HepG2 (cell line): ENCODE data around the gene HOMEZ. TPM values are rescaled to one million over a fixed set of nuclear protein-coding genes. Genes with fewer than 3 reads are reported as not detected.

Source experiments
- FOXJ3 ChIP-seq: sonication (generic); formaldehyde crosslinking; IDR thresholded peaks from 2 replicates; pipeline ENCODE4 v1.4.0; 2020; ENCODE audit warnings: missing genetic modification reagents, mild to moderate bottlenecking, borderline replicate concordance
- FOXK1 ChIP-seq: sonication (generic); formaldehyde crosslinking; IDR thresholded peaks from 2 replicates; pipeline ENCODE4 v1.4.0; 2020; ENCODE audit warnings: low read depth, missing genetic modification reagents, borderline replicate concordance
- GRHL1 ChIP-seq: sonication (generic); formaldehyde crosslinking; conservative IDR thresholded peaks from 2 replicates; pipeline ENCODE4 v1.8.0; 2022; ENCODE audit warnings: missing genetic modification reagents
- HES4 ChIP-seq: sonication (generic); formaldehyde crosslinking; IDR thresholded peaks from 2 replicates; pipeline ENCODE4 v1.9.0; 2021; ENCODE audit warnings: mild to moderate bottlenecking, missing genetic modification reagents, borderline replicate concordance
- NR2C2 ChIP-seq: sonication (generic); formaldehyde crosslinking; IDR thresholded peaks from 2 replicates; pipeline ENCODE4 v1.4.0; 2020; ENCODE audit warnings: missing genetic modification reagents, mild to moderate bottlenecking, moderate library complexity, borderline replicate concordance
- PAX8 ChIP-seq: sonication (generic); formaldehyde crosslinking; IDR thresholded peaks from 2 replicates; pipeline ENCODE4 v1.8.0; 2022; ENCODE audit warnings: mild to moderate bottlenecking, missing genetic modification reagents, borderline replicate concordance
- SCMH1 ChIP-seq: sonication (generic); formaldehyde crosslinking; IDR thresholded peaks from 2 replicates; pipeline ENCODE4 v1.9.0; 2021; ENCODE audit warnings: missing genetic modification reagents, mild to moderate bottlenecking, borderline replicate concordance
- SP140L ChIP-seq: sonication (generic); formaldehyde crosslinking; IDR thresholded peaks from 2 replicates; pipeline ENCODE4 v1.4.0; 2020; ENCODE audit warnings: missing genetic modification reagents, borderline replicate concordance
- TCF7L2 ChIP-seq: IDR thresholded peaks from 2 replicates; pipeline ENCODE4 v1.6.1; 2011; ENCODE audit warnings: mild to moderate bottlenecking, low read depth, low read length, moderate library complexity
- ZBTB3 ChIP-seq: sonication (generic); formaldehyde crosslinking; IDR thresholded peaks from 2 replicates; pipeline ENCODE4 v1.4.0; 2020; ENCODE audit warnings: low read depth, mild to moderate bottlenecking, moderate library complexity, missing genetic modification reagents, borderline replicate concordance
- ZBTB33 ChIP-seq: sonication (generic); formaldehyde crosslinking; IDR thresholded peaks from 2 replicates; pipeline ENCODE4 v1.4.0; 2020; ENCODE audit warnings: missing genetic modification reagents
- ZFP36L1 ChIP-seq: sonication (generic); formaldehyde crosslinking; IDR thresholded peaks from 2 replicates; pipeline ENCODE4 v1.8.0; 2022; ENCODE audit warnings: mild to moderate bottlenecking, missing genetic modification reagents, moderate library complexity
- ZNF639 ChIP-seq: conservative IDR thresholded peaks from 2 replicates; pipeline ENCODE4 v1.6.1; 2018; ENCODE audit warnings: missing genetic modification reagents
- polyA plus RNA-seq, 8 experiments: library from polyadenylated mRNA; depleted of rRNA in 3 of 8; stranded (reverse) in 7 of 8; unstranded in 1 of 8; fragments of >200 nt; fragmentation: Illumina TruSeq in 4 of 8; extraction: Trizol in 4 of 8; gene quantifications; 2 replicates each; pipeline versions ENCODE4 v1.2.1 to v1.2.3, GENCODE V29; 2011 to 2016; ENCODE audit warnings: low read depth in 4 of 8, missing spikeins in 1 of 8, mixed read lengths in 1 of 8; ENCODE audit not compliant: insufficient read depth in 1 of 8
- total RNA-seq, 5 experiments: library from RNA; depleted of rRNA; stranded (reverse); fragments of >200 nt; fragmentation: Illumina TruSeq; extraction: Trizol; gene quantifications; 2 replicates each; pipeline ENCODE4 v1.2.3, GENCODE V29; 2016; ENCODE audit warnings: low read depth in 1 of 5
- TF ChIP-seq, protein P1 (sequence below): sonication (generic); formaldehyde crosslinking; IDR thresholded peaks from 2 replicates; pipeline ENCODE4 v1.4.0; 2020; ENCODE audit warnings: missing genetic modification reagents
- TF ChIP-seq, protein P2 (sequence below): sonication (generic); formaldehyde crosslinking; IDR thresholded peaks from 2 replicates; pipeline ENCODE4 v1.4.0; 2020; ENCODE audit warnings: missing genetic modification reagents

HOMEZ gene
- total and polyA plus RNA-seq, 2 of the 13 experiments (the other 11 are each of a cell fraction or from before 2014, with no cell fraction given): 14.5 to 31.8 TPM

DNA sequence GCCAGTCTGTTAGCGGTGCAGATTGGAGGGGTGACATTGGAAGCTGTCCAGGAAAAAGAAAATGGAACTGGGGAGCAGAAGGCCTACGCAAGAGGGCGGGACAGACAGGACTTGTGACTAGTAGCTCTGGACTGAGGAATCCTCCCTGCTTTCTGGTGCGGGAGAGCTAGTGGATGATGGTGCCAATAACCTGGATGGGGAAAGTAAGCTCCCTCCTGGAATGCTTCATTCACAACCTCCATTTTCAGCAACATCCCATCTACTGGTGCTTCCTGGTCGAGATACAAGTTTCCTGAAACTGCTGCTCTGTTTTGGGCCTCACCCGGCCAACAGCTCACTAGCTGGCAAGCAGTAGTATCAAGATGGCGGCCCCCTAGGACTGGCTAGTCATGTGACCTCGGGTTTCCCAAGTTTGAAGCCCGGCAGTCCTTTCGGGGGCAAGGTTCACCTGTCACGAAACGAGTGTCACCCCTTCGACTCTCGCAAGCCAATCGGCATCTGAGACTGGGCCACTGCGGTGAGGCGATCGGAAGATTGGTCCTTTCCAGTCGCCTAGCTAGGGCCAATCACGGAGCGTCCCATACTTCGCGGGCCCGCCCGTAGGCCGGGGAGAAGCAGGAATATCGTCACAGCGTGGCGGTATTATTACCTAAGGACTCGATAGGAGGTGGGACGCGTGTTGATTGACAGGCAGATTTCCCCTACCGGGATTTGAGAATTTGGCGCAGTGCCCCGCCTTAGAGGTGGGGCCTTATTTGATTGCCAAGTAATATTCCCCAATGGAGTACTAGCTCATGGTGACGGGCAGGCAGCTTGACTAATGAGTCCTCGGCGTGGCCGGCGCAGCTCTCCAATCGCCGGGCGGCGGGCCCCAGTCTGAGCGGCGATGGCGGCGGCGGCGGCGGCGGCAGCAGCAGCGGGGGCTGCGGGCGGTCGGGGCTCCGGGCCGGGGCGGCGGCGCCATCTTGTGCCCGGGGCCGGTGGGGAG, 34.9 kb upstream of the HOMEZ start, which contains the start of gene PABPN1 (continued):
- TF ChIP-seq ZBTB33 (CRISPR knock-in tag) (peak; percentile 54; the same call in 1 of the 2 replicates), FOXJ3 (CRISPR knock-in tag) (peak; percentile 91), ZNF639 (CRISPR knock-in tag) (peak; percentile 96), ZFP36L1 (CRISPR knock-in tag) (peak; percentile 98), NR2C2 (CRISPR knock-in tag) (peak; percentile 96), GRHL1 (CRISPR knock-in tag) (no peak), ZBTB3 (CRISPR knock-in tag) (peak; percentile 92; the same call in 1 of the 2 replicates), PAX8 (peak; percentile 18; the same call in 1 of the 2 replicates), TCF7L2 (no peak), SCMH1 (CRISPR knock-in tag) (no peak), HES4 (CRISPR knock-in tag) (peak; percentile 48; the same call in 1 of the 2 replicates), SP140L (CRISPR knock-in tag) (no peak; the same call in 1 of the 2 replicates), FOXK1 (CRISPR knock-in tag) (peak; percentile 90)
- TF ChIP-seq, protein P1, sequence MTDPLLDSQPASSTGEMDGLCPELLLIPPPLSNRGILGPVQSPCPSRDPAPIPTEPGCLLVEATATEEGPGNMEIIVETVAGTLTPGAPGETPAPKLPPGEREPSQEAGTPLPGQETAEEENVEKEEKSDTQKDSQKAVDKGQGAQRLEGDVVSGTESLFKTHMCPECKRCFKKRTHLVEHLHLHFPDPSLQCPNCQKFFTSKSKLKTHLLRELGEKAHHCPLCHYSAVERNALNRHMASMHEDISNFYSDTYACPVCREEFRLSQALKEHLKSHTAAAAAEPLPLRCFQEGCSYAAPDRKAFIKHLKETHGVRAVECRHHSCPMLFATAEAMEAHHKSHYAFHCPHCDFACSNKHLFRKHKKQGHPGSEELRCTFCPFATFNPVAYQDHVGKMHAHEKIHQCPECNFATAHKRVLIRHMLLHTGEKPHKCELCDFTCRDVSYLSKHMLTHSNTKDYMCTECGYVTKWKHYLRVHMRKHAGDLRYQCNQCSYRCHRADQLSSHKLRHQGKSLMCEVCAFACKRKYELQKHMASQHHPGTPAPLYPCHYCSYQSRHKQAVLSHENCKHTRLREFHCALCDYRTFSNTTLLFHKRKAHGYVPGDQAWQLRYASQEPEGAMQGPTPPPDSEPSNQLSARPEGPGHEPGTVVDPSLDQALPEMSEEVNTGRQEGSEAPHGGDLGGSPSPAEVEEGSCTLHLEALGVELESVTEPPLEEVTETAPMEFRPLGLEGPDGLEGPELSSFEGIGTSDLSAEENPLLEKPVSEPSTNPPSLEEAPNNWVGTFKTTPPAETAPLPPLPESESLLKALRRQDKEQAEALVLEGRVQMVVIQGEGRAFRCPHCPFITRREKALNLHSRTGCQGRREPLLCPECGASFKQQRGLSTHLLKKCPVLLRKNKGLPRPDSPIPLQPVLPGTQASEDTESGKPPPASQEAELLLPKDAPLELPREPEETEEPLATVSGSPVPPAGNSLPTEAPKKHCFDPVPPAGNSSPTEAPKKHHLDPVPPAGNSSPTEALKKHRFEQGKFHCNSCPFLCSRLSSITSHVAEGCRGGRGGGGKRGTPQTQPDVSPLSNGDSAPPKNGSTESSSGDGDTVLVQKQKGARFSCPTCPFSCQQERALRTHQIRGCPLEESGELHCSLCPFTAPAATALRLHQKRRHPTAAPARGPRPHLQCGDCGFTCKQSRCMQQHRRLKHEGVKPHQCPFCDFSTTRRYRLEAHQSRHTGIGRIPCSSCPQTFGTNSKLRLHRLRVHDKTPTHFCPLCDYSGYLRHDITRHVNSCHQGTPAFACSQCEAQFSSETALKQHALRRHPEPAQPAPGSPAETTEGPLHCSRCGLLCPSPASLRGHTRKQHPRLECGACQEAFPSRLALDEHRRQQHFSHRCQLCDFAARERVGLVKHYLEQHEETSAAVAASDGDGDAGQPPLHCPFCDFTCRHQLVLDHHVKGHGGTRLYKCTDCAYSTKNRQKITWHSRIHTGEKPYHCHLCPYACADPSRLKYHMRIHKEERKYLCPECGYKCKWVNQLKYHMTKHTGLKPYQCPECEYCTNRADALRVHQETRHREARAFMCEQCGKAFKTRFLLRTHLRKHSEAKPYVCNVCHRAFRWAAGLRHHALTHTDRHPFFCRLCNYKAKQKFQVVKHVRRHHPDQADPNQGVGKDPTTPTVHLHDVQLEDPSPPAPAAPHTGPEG (CRISPR knock-in tag): peak; percentile 99
- TF ChIP-seq, protein P2, sequence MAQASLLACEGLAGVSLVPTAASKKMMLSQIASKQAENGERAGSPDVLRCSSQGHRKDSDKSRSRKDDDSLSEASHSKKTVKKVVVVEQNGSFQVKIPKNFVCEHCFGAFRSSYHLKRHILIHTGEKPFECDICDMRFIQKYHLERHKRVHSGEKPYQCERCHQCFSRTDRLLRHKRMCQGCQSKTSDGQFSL: peak; percentile 90; the same call in 1 of the 2 replicates
